GM12875 (cell line): ENCODE data around the gene CREB5.
"Not testable (repeated sequence)": the region's sequence is repeated elsewhere in the genome, so short reads cannot be mapped to it uniquely, and the experiment has no call there.

Source experiments
- H3K4me3 ChIP-seq: one replicate; pipeline ENCODE4 v1.5.1; 2011; ENCODE audit warnings: low read depth, low read length, control low read depth
- CTCF ChIP-seq: IDR thresholded peaks from 2 replicates; pipeline ENCODE4 v1.5.1; 2011; ENCODE audit warnings: low read depth, mild to moderate bottlenecking, control low read depth, inconsistent platforms, low read length, moderate library complexity, borderline replicate concordance; ENCODE audit not compliant: insufficient read depth

Gene CREB5

GRCh38 chr7:28595076-28595475, 182.8 kb downstream of the CREB5 start:
- H3K4me3 ChIP-seq, result no peak overlapping the region
- TF ChIP-seq CTCF, result no peak

GRCh38 chr7:28595801-28596200, 183.5 kb downstream of the CREB5 start:
- no peak for TF ChIP-seq CTCF
- H3K4me3 ChIP-seq, result no peak overlapping the region

- TF ChIP-seq CTCF, result no peak
- no peak overlapping the region for H3K4me3 ChIP-seq
These were observed 184.1 kb downstream of the CREB5 start for GRCh38 chr7:28596245-28596935.

GRCh38 chr7:28597284-28597683, 185.0 kb downstream of the CREB5 start:
- no peak overlapping the region for H3K4me3 ChIP-seq
- TF ChIP-seq CTCF, result no peak

- not testable (repeated sequence) for H3K4me3 ChIP-seq
These were observed 185.7 kb downstream of the CREB5 start for GRCh38 chr7:28598037-28598436.

GRCh38 chr7:28598586-28598985, 186.3 kb downstream of the CREB5 start:
- no peak for TF ChIP-seq CTCF
- H3K4me3 ChIP-seq, result no peak overlapping the region

- H3K4me3 ChIP-seq, result no peak overlapping the region
- TF ChIP-seq CTCF, result no peak
These were observed 187.1 kb downstream of the CREB5 start for GRCh38 chr7:28599411-28599810.
